B cell (primary cell): ENCODE measurements around the gene SLC25A26. TPM values are rescaled to one million over a fixed set of nuclear protein-coding genes. Genes with fewer than 3 reads are reported as not detected.

ENCODE experiments used
- ATAC-seq: fragments of 200-7000 bp; cut with Tn5 transposase; one replicate; pipeline ENCODE4 v1.10.0; 2021; ENCODE audit warnings: low read depth, mild to moderate bottlenecking, moderate number of reproducible peaks, moderate library complexity
- CTCF ChIA-PET: fragments of 350-600 bp; sonication (Branson Sonifier 250); formaldehyde crosslinking; loops from one replicate; lab custom pipeline; 2021; ENCODE audit warnings: antibody characterized with exemption, inconsistent platforms; lab: Charles Lee
- POLR2A ChIA-PET: fragments of 350-600 bp; sonication (Branson Sonifier 250); formaldehyde crosslinking; loops from one replicate; lab custom pipeline; 2021; ENCODE audit warnings: antibody characterized with exemption; lab: Charles Lee
- DNase-seq: peaks from one replicate; pipeline ENCODE4 v3.0.0; 2013
- H2AFZ ChIP-seq: 2 replicates; pipeline ENCODE4 v1.6.1; 2012; ENCODE audit warnings: mild to moderate bottlenecking, low read depth, low read length; ENCODE audit not compliant: insufficient read depth, poor library complexity, severe bottlenecking
- H3K27ac ChIP-seq, 2 donors: 1 replicate in 1 of 2; 2 replicates in 1 of 2; pipeline ENCODE4 v1.5.1; 2012 to 2013; ENCODE audit warnings: low read length in 2 of 2, mild to moderate bottlenecking in 2 of 2, moderate library complexity in 1 of 2
- H3K27me3 ChIP-seq, 4 experiments: fragments of 200-600 bp in 1 of 4; sonication (generic) in 1 of 4; replicated peaks in 1 of 4; 1 replicate in 2 of 4; 2 replicates in 2 of 4; pipeline versions ENCODE4 v1.6.1 to v1.7.0; 2013 to 2016; ENCODE audit warnings: low read length in 3 of 4, mild to moderate bottlenecking in 2 of 4, mixed read lengths in 1 of 4, moderate library complexity in 1 of 4; ENCODE audit not compliant: insufficient read depth in 4 of 4, control insufficient read depth in 3 of 4; ENCODE audit errors: control extremely low read depth in 1 of 4
- H3K36me3 ChIP-seq, 2 experiments: replicated peaks in 1 of 2; 1 replicate in 1 of 2; 2 replicates in 1 of 2; pipeline versions ENCODE4 v1.6.1 to v1.7.1; 2013; ENCODE audit warnings: low read length in 1 of 2; ENCODE audit not compliant: insufficient read depth in 2 of 2, control insufficient read depth in 1 of 2; ENCODE audit errors: control extremely low read depth in 1 of 2, extremely low read depth in 1 of 2
- H3K4me1 ChIP-seq, 2 donors: fragments of 200-600 bp in 1 of 2; sonication (generic) in 1 of 2; 1 replicate in 1 of 2; 2 replicates in 1 of 2; pipeline versions ENCODE4 v1.5.1 to v1.6.1; 2013 to 2017; ENCODE audit warnings: low read length in 2 of 2; ENCODE audit not compliant: control insufficient read depth in 2 of 2, insufficient read depth in 2 of 2
- H3K4me2 ChIP-seq: replicated peaks from 2 replicates; pipeline ENCODE3; 2012; ENCODE audit warnings: mild to moderate bottlenecking, low read depth, low read length; ENCODE audit not compliant: poor library complexity, severe bottlenecking
- H3K4me3 ChIP-seq, 5 experiments: fragments of 200-600 bp in 1 of 5; sonication (generic) in 1 of 5; 1 replicate in 3 of 5; 2 replicates in 2 of 5; pipeline versions ENCODE4 v1.5.1 to v1.7.0; 2011 to 2016; ENCODE audit warnings: low read length in 4 of 5, mild to moderate bottlenecking in 4 of 5, low read depth in 2 of 5, control low read depth in 1 of 5, moderate library complexity in 1 of 5; ENCODE audit not compliant: insufficient read depth in 1 of 5; ENCODE audit errors: control extremely low read depth in 1 of 5, extremely low read depth in 1 of 5
- H3K79me2 ChIP-seq: fragments of 200-600 bp; sonication (generic); one replicate; pipeline ENCODE4 v1.6.0; 2016; ENCODE audit warnings: low read length; ENCODE audit not compliant: control insufficient read depth, insufficient read depth
- H3K9ac ChIP-seq: fragments of 200-600 bp; sonication (generic); 2 replicates; pipeline ENCODE4 v1.6.1; 2017; ENCODE audit warnings: mild to moderate bottlenecking, low read length, moderate library complexity
- H3K9me3 ChIP-seq, 3 donors: one replicate each; pipeline versions ENCODE4 v1.6.1 to v1.7.1; 2013; ENCODE audit warnings: low read length in 2 of 3; ENCODE audit not compliant: control insufficient read depth in 2 of 3, insufficient read depth in 1 of 3; ENCODE audit errors: control extremely low read depth in 1 of 3
- H4K20me1 ChIP-seq: 2 replicates; pipeline ENCODE4 v1.6.0; 2012; ENCODE audit warnings: mild to moderate bottlenecking, low read length; ENCODE audit not compliant: insufficient read depth, control insufficient read depth, poor library complexity, severe bottlenecking
- H3K27ac Mint-ChIP-seq: one replicate; pipeline ENCODE4 v1.8.0; 2021; ENCODE audit warnings: mixed read lengths
- H3K27me3 Mint-ChIP-seq: one replicate; pipeline ENCODE4 v1.8.0; 2021; ENCODE audit warnings: mixed read lengths
- H3K4me1 Mint-ChIP-seq: one replicate; pipeline ENCODE4 v1.8.0; 2021; ENCODE audit warnings: mixed read lengths
- H3K4me3 Mint-ChIP-seq: one replicate; pipeline ENCODE4 v1.8.0; 2021; ENCODE audit warnings: mixed read lengths
- H3K9me3 Mint-ChIP-seq: one replicate; pipeline ENCODE4 v1.8.0; 2022; ENCODE audit warnings: mixed read lengths; ENCODE audit not compliant: insufficient read depth
- EZH2 ChIP-seq: IDR thresholded peaks from 2 replicates; pipeline ENCODE4 v1.6.1; 2012; ENCODE audit warnings: borderline replicate concordance, low read depth, mild to moderate bottlenecking, moderate library complexity, low read length; ENCODE audit not compliant: insufficient read depth, poor library complexity, severe bottlenecking
- WGBS: methylation state at CpG from one replicate; pipeline ENCODE4 v1.1.5; 2013; ENCODE audit warnings: missing lambda C conversion rate; ENCODE audit not compliant: insufficient coverage; 5-methylcytosine and 5-hydroxymethylcytosine counted together
- intact Hi-C: fragments of 100-400 bp; cut with micrococcal nuclease; formaldehyde crosslinking; loops from one replicate; pipeline ENCODE4 v1.10.0; 2022
- polyA plus RNA-seq: library from polyadenylated mRNA; depleted of rRNA; stranded (reverse); fragments of >200 nt; gene quantifications from 2 replicates; pipeline ENCODE4 v1.2.3, GENCODE V29; 2012
- small RNA-seq: library from RNA; depleted of rRNA; stranded (forward); fragments of <200 nt; gene quantifications from one replicate; pipeline ENCODE3, GENCODE V24; 2012; ENCODE audit warnings: low replicate concordance, low read depth; ENCODE audit not compliant: insufficient read length
- total RNA-seq, 2 donors: library from RNA; stranded (reverse); fragments of 120-200 nt in 1 of 2; gene quantifications; 1 replicate in 1 of 2; 2 replicates in 1 of 2; pipeline versions ENCODE4 v1.2.3 to v1.2.4, GENCODE V29; 2013 to 2022
- TF ChIP-seq, protein P1 (sequence below): fragments of 200-600 bp; IDR thresholded peaks from one replicate; pipeline ENCODE4 v1.8.0; 2022; ENCODE audit warnings: antibody characterized with exemption, mild to moderate bottlenecking

The SLC25A26 gene
- total and polyA plus RNA-seq, 2 donors (not counting 1 experiment from before 2014, with no cell fraction given): 22.3 to 23.8 TPM

DNA sequence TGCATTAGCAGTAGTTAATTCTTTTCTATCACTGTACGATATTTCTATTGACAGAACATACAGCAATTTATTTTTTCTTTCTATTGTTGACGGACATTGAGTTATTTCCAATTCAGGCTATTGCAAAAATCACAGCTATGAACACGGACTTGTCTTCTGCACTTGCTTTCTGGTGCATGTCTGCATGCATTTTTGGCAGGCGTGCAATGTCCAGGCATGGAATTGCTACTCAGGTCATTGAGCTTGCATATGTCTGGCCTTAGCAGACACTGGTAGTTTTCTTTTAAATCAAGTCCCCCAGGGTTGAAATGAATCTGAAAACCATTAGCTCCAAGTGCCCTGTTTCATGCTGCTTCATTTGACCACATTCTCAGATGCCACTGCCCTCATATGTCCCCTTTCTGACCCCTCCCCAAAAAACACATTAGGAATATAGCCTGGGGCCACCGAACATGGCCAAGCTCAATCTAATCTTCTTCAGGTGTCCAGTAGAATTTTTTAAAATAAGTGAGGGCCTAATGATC is 207.2 kb downstream of the SLC25A26 start:
- ATAC-seq (no peak), DNase-seq (no peak)
- no peak overlapping the region for H3K9ac ChIP-seq
- H3K4me3 Mint-ChIP-seq: no peak overlapping the region
- no peak overlapping the region for H3K27ac ChIP-seq
- ChIA-PET POLR2A (no interaction called here), CTCF (no interaction called here)
- peaks cover 0 to 4% (median 0%) of the 10 kb centered on the region in 3 donors for H3K9me3 ChIP-seq
- H3K79me2 ChIP-seq: no peaks in the 10 kb centered on the region
- H3K36me3 ChIP-seq: no peaks in the 10 kb centered on the region
- H3K4me1 Mint-ChIP-seq: no peaks in the 10 kb centered on the region
- intact Hi-C loops: no loop called here
- no peak overlapping the region for H3K4me3 ChIP-seq
- no peaks in the 10 kb centered on the region for H3K9me3 Mint-ChIP-seq
- H4K20me1 ChIP-seq: no peaks in the 10 kb centered on the region
- WGBS: 97% methylated on average over 4 of the region's 5 CpGs
- H3K4me2 ChIP-seq: no peak overlapping the region
- no peak overlapping the region for H3K27ac Mint-ChIP-seq
- no peaks in the 10 kb centered on the region for H3K4me1 ChIP-seq
- TF ChIP-seq, protein P1, sequence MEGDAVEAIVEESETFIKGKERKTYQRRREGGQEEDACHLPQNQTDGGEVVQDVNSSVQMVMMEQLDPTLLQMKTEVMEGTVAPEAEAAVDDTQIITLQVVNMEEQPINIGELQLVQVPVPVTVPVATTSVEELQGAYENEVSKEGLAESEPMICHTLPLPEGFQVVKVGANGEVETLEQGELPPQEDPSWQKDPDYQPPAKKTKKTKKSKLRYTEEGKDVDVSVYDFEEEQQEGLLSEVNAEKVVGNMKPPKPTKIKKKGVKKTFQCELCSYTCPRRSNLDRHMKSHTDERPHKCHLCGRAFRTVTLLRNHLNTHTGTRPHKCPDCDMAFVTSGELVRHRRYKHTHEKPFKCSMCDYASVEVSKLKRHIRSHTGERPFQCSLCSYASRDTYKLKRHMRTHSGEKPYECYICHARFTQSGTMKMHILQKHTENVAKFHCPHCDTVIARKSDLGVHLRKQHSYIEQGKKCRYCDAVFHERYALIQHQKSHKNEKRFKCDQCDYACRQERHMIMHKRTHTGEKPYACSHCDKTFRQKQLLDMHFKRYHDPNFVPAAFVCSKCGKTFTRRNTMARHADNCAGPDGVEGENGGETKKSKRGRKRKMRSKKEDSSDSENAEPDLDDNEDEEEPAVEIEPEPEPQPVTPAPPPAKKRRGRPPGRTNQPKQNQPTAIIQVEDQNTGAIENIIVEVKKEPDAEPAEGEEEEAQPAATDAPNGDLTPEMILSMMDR: no peak
- no peak for TF ChIP-seq EZH2
- H3K27me3 ChIP-seq: no peaks in the 10 kb centered on the region
- H3K27me3 Mint-ChIP-seq: no peaks in the 10 kb centered on the region
- no peak overlapping the region for H2AFZ ChIP-seq

Small RNA genes within 50 kb of the gene (small RNA-seq; reads per million reads assigned to genes)
- gene RN7SL482P (not detected), gene RNU6-787P (not detected)

Other genes with a start within 250 kb of the SLC25A26 start
- 0.22 TPM in 1 of 2 replicates, not detected in the other for gene MAGI1, start 182.1 kb upstream of the SLC25A26 start, total RNA-seq
- 0.10 TPM in 1 of 2 replicates, not detected in the other for gene MAGI1, start 182.1 kb upstream of the SLC25A26 start, polyA plus RNA-seq